CD4-positive, alpha-beta T cell (primary cell): ENCODE results near the gene ATM. TPM values are rescaled to one million over a fixed set of nuclear protein-coding genes. Genes with fewer than 3 reads are reported as not detected.

Experiments used
- ATAC-seq: fragments of 200-7000 bp; cut with Tn5 transposase; one replicate; pipeline ENCODE4 v1.10.0; 2022; ENCODE audit warnings: mild to moderate bottlenecking; ENCODE audit not compliant: poor library complexity
- CTCF ChIA-PET: fragments of 350-600 bp; sonication (Branson Sonifier 250); formaldehyde crosslinking; loops from one replicate; lab custom pipeline; 2021; ENCODE audit warnings: antibody characterized with exemption, inconsistent platforms; lab: Charles Lee
- POLR2A ChIA-PET: fragments of 350-600 bp; sonication (Branson Sonifier 250); formaldehyde crosslinking; loops from one replicate; lab custom pipeline; 2021; ENCODE audit warnings: antibody characterized with exemption, inconsistent platforms; lab: Charles Lee
- DNase-seq, 14 experiments: peaks; one replicate each; pipeline ENCODE4 v3.0.0-alpha.2; 2013 to 2020; ENCODE audit warnings: mixed read lengths in 2 of 14
- H3K27ac ChIP-seq, 2 donors: one replicate each; pipeline versions ENCODE4 v1.5.1 to v1.7.0; 2013; ENCODE audit warnings: low read length in 2 of 2, low read depth in 1 of 2, mild to moderate bottlenecking in 1 of 2
- H3K27me3 ChIP-seq, 2 experiments: 1 replicate in 1 of 2; 2 replicates in 1 of 2; pipeline versions ENCODE4 v1.6.1 to v1.7.0; 2013; ENCODE audit warnings: low read length in 2 of 2, control low read depth in 1 of 2, mild to moderate bottlenecking in 1 of 2, moderate library complexity in 1 of 2; ENCODE audit not compliant: insufficient read depth in 2 of 2, control insufficient read depth in 1 of 2
- H3K36me3 ChIP-seq: one replicate; pipeline ENCODE4 v1.6.1; 2013; ENCODE audit warnings: low read length, control low read depth; ENCODE audit not compliant: insufficient read depth
- H3K4me1 ChIP-seq: one replicate; pipeline ENCODE4 v1.6.1; 2013; ENCODE audit warnings: low read length, control low read depth; ENCODE audit not compliant: insufficient read depth
- H3K4me3 ChIP-seq: one replicate; pipeline ENCODE4 v1.5.1; 2013; ENCODE audit warnings: mild to moderate bottlenecking, low read length, moderate library complexity
- H3K9me3 ChIP-seq, 2 experiments: 1 replicate in 1 of 2; 2 replicates in 1 of 2; pipeline versions ENCODE4 v1.6.1 to v1.7.0; 2013; ENCODE audit warnings: low read length in 2 of 2, mild to moderate bottlenecking in 2 of 2, control low read depth in 1 of 2, moderate library complexity in 1 of 2; ENCODE audit not compliant: control insufficient read depth in 1 of 2, insufficient read depth in 1 of 2
- H3K27ac Mint-ChIP-seq: one replicate; pipeline ENCODE4 v1.8.0; 2020; ENCODE audit warnings: mixed read lengths
- H3K27me3 Mint-ChIP-seq: one replicate; pipeline ENCODE4 v1.8.0; 2021; ENCODE audit warnings: mixed read lengths
- H3K36me3 Mint-ChIP-seq: one replicate; pipeline ENCODE4 v1.8.0; 2021; ENCODE audit warnings: low read depth, mixed read lengths
- H3K4me1 Mint-ChIP-seq: one replicate; pipeline ENCODE4 v1.8.0; 2021; ENCODE audit warnings: low read depth, mixed read lengths
- H3K4me3 Mint-ChIP-seq: one replicate; pipeline ENCODE4 v1.8.0; 2020; ENCODE audit warnings: mild to moderate bottlenecking, mixed read lengths
- H3K9me3 Mint-ChIP-seq: one replicate; pipeline ENCODE4 v1.8.0; 2020; ENCODE audit warnings: mixed read lengths
- CTCF ChIP-seq: fragments of 200-600 bp; IDR thresholded peaks from one replicate; pipeline ENCODE4 v1.8.0; 2022; ENCODE audit warnings: antibody characterized with exemption, mild to moderate bottlenecking
- intact Hi-C, 2 experiments: fragments of 100-400 bp; cut with DNase I in 1 of 2; cut with micrococcal nuclease in 1 of 2; formaldehyde crosslinking; loops; one replicate each; pipeline versions ENCODE4 v1.15.1 to v1.9.0; 2023 to 2025; cut with DNase I, micrococcal nuclease
- total RNA-seq, 174 experiments: library from RNA in 2 of 174; stranded (reverse) in 2 of 174; gene quantifications; one replicate each; pipeline ENCODE4 v1.2.3 and lab custom pipeline; 2021 to 2026

The ATM gene
- total RNA-seq, 2 experiments from 2014 or later, result 307 to 329 TPM

GRCh38 chr11:108218912-108219783, 3.7 kb upstream of the ATM start:
- CTCF ChIA-PET, result interaction anchor here (1.1 to 1.5 kb wide), 2 partner anchors 59 to 210 kb away, joined by 3 read pairs; partner anchors contain the start of gene CUL5
- ATAC-seq, result no peak
- H3K4me3 ChIP-seq, result no peak overlapping the region
- H3K36me3 ChIP-seq, result peaks cover 16% of the 10 kb centered on the region
- peak in 1 of 14 experiments; percentile 20 for DNase-seq
- no peak for TF ChIP-seq CTCF
- no peaks in the 10 kb centered on the region for H3K9me3 ChIP-seq
- Mint-ChIP-seq H3K4me1 (peaks cover 67% of the 10 kb centered on the region), H3K36me3 (peaks cover 53% of the 10 kb centered on the region), H3K27me3 (no peaks in the 10 kb centered on the region), H3K27ac (no peak overlapping the region), H3K4me3 (peak overlapping the region; percentile 62), H3K9me3 (no peaks in the 10 kb centered on the region)
- H3K27me3 ChIP-seq, result no peaks in the 10 kb centered on the region
- POLR2A ChIA-PET, result interaction anchor here (0.6 to 1.8 kb wide), 6 partner anchors 9 to 32 kb away, joined by 3 to 9 read pairs (median 4); no protein-coding TSS in a partner anchor
- peaks cover 21% of the 10 kb centered on the region for H3K4me1 ChIP-seq
- intact Hi-C loops, result loop anchor here in 1 of 2 experiments (2.0 kb wide), 1 partner anchor 20 kb away; no protein-coding TSS in a partner anchor
- peak overlapping the region in 1 of 2 donors; percentile 23 for H3K27ac ChIP-seq

GRCh38 chr11:108220721-108221336, 2.0 kb upstream of the ATM start:
- TF ChIP-seq CTCF, result peak; percentile 15
- Histone ChIP-seq H3K27me3 (no peaks in the 10 kb centered on the region), H3K4me1 (peaks cover 23% of the 10 kb centered on the region), H3K36me3 (peaks cover 9% of the 10 kb centered on the region), H3K27ac (peak overlapping the region; percentile 95 to 99), H3K4me3 (peak overlapping the region; percentile 75), H3K9me3 (no peaks in the 10 kb centered on the region)
- Mint-ChIP-seq H3K36me3 (peaks cover 47% of the 10 kb centered on the region), H3K27ac (no peak overlapping the region), H3K4me3 (no peak overlapping the region), H3K4me1 (peaks cover 57% of the 10 kb centered on the region), H3K27me3 (no peaks in the 10 kb centered on the region), H3K9me3 (no peaks in the 10 kb centered on the region)
- ChIA-PET POLR2A (interaction anchor here (1.0 to 11.9 kb wide), 12 partner anchors 10 to 444 kb away, joined by 3 to 773 read pairs (median 18); partner anchors contain the start of genes CUL5, DDX10 and EXPH5), CTCF (interaction anchor here (0.6 to 6.8 kb wide), 3 partner anchors 16 to 60 kb away, joined by 3 to 65 read pairs (median 3); no protein-coding TSS in a partner anchor)
- peak in 2 of 14 experiments; percentile 36 to 37 for DNase-seq
- ATAC-seq, result no peak
- intact Hi-C loops, result loop anchor here (5.0 to 10.0 kb wide), 6 partner anchors 36 to 444 kb away; partner anchors contain the start of genes DDX10 (in 1 of the 2) and EXPH5 (in 1 of the 2)

GRCh38 chr11:108221371-108221770, 1.5 kb upstream of the ATM start:
- Histone ChIP-seq H3K4me1 (peaks cover 23% of the 10 kb centered on the region), H3K27ac (peak overlapping the region; percentile 95 to 99), H3K9me3 (no peaks in the 10 kb centered on the region), H3K27me3 (no peaks in the 10 kb centered on the region), H3K36me3 (peaks cover 9% of the 10 kb centered on the region), H3K4me3 (peak overlapping the region; percentile 75)
- ATAC-seq, result no peak
- Mint-ChIP-seq H3K4me1 (peaks cover 56% of the 10 kb centered on the region), H3K9me3 (no peaks in the 10 kb centered on the region), H3K27me3 (no peaks in the 10 kb centered on the region), H3K36me3 (peaks cover 47% of the 10 kb centered on the region), H3K27ac (no peak overlapping the region), H3K4me3 (no peak overlapping the region)
- intact Hi-C loops, result loop anchor here (5.0 to 10.0 kb wide), 6 partner anchors 36 to 443 kb away; partner anchors contain the start of genes DDX10 (in 1 of the 2) and EXPH5 (in 1 of the 2)
- peak in 3 of 14 experiments; percentile 37 to 52 (median 40) for DNase-seq
- TF ChIP-seq CTCF, result no peak
- CTCF ChIA-PET, result interaction anchor here (0.6 to 6.8 kb wide), 4 partner anchors 16 to 59 kb away, joined by 3 to 65 read pairs (median 3); no protein-coding TSS in a partner anchor
- POLR2A ChIA-PET, result interaction anchor here (0.7 to 11.9 kb wide), 17 partner anchors 8 to 444 kb away, joined by 3 to 773 read pairs (median 4); partner anchors contain the start of genes CUL5, DDX10 and EXPH5
